Tibial artery (tissue), 4 donors: ENCODE results near the gene ITPR3.

Experiments
- DNase-seq, 2 donors: peaks; one replicate each; pipeline ENCODE4 v3.0.0-alpha.2; 2019
- H3K27ac ChIP-seq, 2 donors: fragments of 200-600 bp; sonication (generic) in 1 of 2; 1 replicate in 1 of 2; 2 replicates in 1 of 2; pipeline ENCODE4 v1.5.1; 2018 to 2019; ENCODE audit warnings: mild to moderate bottlenecking in 1 of 2
- H3K27me3 ChIP-seq, 2 donors: fragments of 200-600 bp; sonication (generic) in 1 of 2; one replicate each; pipeline versions ENCODE4 v1.5.1 to v1.6.0; 2016 to 2019
- H3K36me3 ChIP-seq, 3 donors: fragments of 200-600 bp; sonication (generic) in 2 of 3; one replicate each; pipeline ENCODE4 v1.5.1; 2016 to 2019; ENCODE audit warnings: mild to moderate bottlenecking in 2 of 3
- H3K4me1 ChIP-seq, 4 donors: fragments of 200-600 bp; sonication (generic) in 2 of 4; 1 replicate in 3 of 4; 2 replicates in 1 of 4; pipeline ENCODE4 v1.5.1; 2016 to 2019
- H3K4me3 ChIP-seq, 2 donors: fragments of 200-600 bp; sonication (generic) in 1 of 2; 1 replicate in 1 of 2; 2 replicates in 1 of 2; pipeline ENCODE4 v1.5.1; 2018 to 2019; ENCODE audit warnings: mild to moderate bottlenecking in 2 of 2
- H3K9me3 ChIP-seq, 3 donors: fragments of 200-600 bp; sonication (generic) in 1 of 3; one replicate each; pipeline ENCODE4 v1.5.1; 2016 to 2019
- intact Hi-C: fragments of 100-400 bp; cut with DNase I; formaldehyde crosslinking; loops from one replicate; pipeline ENCODE4 v1.15.0; 2023; ENCODE audit warnings: low total_unique reads
- TF ChIP-seq, protein P1 (sequence below), 2 experiments: fragments of 200-600 bp in 1 of 2; fragments of 450-650 bp in 1 of 2; IDR thresholded peaks; one replicate each; pipeline ENCODE4 v1.5.1; 2017 to 2019; ENCODE audit warnings: antibody characterized with exemption in 2 of 2, mild to moderate bottlenecking in 1 of 2, moderate library complexity in 1 of 2

The ITPR3 gene

GRCh38 chr6:33583591-33584155 is 37.4 kb upstream of the ITPR3 start:
- no peak for DNase-seq
- TF ChIP-seq, protein P1, sequence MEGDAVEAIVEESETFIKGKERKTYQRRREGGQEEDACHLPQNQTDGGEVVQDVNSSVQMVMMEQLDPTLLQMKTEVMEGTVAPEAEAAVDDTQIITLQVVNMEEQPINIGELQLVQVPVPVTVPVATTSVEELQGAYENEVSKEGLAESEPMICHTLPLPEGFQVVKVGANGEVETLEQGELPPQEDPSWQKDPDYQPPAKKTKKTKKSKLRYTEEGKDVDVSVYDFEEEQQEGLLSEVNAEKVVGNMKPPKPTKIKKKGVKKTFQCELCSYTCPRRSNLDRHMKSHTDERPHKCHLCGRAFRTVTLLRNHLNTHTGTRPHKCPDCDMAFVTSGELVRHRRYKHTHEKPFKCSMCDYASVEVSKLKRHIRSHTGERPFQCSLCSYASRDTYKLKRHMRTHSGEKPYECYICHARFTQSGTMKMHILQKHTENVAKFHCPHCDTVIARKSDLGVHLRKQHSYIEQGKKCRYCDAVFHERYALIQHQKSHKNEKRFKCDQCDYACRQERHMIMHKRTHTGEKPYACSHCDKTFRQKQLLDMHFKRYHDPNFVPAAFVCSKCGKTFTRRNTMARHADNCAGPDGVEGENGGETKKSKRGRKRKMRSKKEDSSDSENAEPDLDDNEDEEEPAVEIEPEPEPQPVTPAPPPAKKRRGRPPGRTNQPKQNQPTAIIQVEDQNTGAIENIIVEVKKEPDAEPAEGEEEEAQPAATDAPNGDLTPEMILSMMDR (IDR thresholded peaks at IDR 0.05): no peak
- Histone ChIP-seq H3K4me1 (peaks cover 0 to 22% (median 16%) of the 10 kb centered on the region in 4 donors), H3K36me3 (no peaks in the 10 kb centered on the region), H3K9me3 (no peaks in the 10 kb centered on the region), H3K27ac (no peak overlapping the region), H3K27me3 (no peaks in the 10 kb centered on the region), H3K4me3 (no peak overlapping the region)
- intact Hi-C loops: loop anchor here (10.0 kb wide), 1 partner anchor 469 kb away; no protein-coding TSS in a partner anchor

DNA sequence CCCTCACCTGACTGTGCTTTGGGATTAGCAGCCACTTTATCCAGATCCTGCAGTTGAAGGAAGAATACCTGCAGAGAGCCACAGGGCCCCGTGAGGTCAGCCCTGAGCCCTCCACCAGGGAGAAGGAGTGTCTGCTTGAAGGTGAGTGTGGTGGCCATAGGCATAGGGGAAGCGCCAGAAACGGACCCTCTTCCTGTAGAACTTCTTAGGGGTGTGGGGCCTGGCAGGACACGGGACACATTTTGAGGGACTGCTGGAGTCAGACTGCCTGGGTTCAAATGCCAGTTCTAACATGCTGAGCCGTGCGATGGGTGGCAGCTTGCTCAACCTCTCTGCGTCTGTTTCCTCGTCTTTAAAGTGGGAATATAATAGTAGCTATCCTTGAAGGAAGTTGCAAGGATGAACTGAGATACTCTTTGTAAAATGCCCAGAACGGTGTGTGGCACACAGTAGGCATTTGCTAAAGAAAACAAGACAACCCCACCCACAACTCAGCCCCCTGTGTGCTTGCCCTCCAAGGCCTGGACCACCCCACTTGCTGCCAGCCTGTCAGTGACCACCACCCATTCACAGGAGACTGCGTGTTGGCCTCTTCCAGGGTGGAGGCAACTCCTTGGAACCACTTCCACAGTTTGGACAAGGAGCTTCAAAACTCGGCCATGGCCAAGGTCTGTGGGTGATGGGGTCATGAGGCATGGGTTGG is 36.3 kb upstream of the ITPR3 start:
- no peaks in the 10 kb centered on the region for H3K9me3 ChIP-seq
- DNase-seq: no peak
- no peaks in the 10 kb centered on the region for H3K36me3 ChIP-seq
- TF ChIP-seq, protein P1 (IDR thresholded peaks at IDR 0.05): no peak
- H3K4me1 ChIP-seq: peaks cover 0 to 12% (median 7%) of the 10 kb centered on the region in 4 donors
- H3K27me3 ChIP-seq: no peaks in the 10 kb centered on the region
- intact Hi-C loops: loop anchor here (5.0 to 10.0 kb wide), 3 partner anchors 112 to 567 kb away; no protein-coding TSS in a partner anchor
- H3K4me3 ChIP-seq: no peak overlapping the region
- H3K27ac ChIP-seq: no peak overlapping the region

DNA sequence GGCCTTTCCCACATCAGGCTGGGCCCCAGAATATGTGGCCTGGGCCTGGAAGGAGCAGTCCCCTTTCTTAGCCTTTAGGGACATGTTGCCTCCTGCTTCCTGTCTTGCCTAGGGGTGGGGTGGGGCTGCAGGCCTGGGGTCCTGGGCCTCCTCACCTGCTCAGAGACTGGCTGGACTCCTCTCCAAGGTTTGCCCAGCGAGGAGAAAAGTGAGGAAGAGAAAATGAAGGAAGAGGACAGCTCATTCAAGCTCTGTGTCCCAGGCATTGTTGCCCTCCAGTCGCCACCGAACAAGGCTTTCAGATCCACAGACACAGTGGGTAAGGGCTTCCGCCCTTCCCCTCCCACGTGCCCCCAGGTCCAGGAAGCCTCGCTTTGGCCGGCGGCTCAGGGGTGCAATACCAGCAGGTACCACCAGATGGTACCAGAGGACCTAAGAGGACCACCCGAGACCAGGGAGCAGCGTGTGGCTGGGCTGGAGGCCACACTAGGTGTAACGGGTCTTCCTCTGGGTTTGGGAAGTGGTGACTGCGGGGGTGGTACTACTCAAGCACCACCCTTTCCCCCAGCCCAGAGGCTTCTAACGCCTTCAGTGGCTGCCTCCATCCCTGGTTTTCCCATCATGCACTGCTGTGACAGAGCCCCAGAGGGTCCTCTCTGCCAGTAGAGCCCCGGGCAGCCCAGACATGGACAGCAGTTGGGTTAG is 35.6 kb upstream of the ITPR3 start:
- no peaks in the 10 kb centered on the region for H3K9me3 ChIP-seq
- TF ChIP-seq, protein P1 (IDR thresholded peaks at IDR 0.05): peak; percentile 97 to 99
- H3K4me3 ChIP-seq: no peak overlapping the region
- H3K27ac ChIP-seq: no peak overlapping the region
- peak; percentile 78 to 84 for DNase-seq
- no peaks in the 10 kb centered on the region for H3K36me3 ChIP-seq
- H3K27me3 ChIP-seq: no peaks in the 10 kb centered on the region
- intact Hi-C loops: loop anchor here (5.0 to 10.0 kb wide), 3 partner anchors 112 to 567 kb away; no protein-coding TSS in a partner anchor
- H3K4me1 ChIP-seq: peaks cover 0 to 16% (median 10%) of the 10 kb centered on the region in 4 donors

DNA sequence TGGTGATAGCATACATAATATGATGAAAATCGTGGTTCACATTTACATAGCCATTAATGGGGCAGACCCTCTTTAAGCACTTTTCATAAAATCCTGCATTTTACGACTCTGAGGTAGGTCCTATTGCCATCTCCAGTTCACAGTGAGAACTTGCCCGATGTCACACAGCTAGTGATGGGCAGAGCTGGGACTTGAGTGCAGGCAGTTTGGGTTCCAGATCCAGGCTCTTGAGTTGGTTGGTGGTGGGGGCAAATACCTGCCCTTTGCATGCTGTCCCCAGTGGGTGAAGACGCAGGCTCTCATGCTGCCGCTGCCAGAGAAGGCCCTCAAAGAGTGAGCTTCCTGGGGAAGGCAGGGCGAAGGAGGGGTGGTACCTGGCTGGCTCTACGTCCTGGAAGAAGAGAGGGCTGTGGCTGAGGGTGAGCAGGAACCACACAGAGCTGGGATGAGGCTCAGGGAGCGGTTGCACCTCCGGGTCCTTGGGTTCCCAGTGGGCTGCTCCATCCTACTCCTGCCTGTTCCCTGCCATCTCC is 34.9 kb upstream of the ITPR3 start:
- TF ChIP-seq, protein P1 (IDR thresholded peaks at IDR 0.05): no peak
- intact Hi-C loops: loop anchor here (5.0 to 10.0 kb wide), 3 partner anchors 111 to 566 kb away; no protein-coding TSS in a partner anchor
- Histone ChIP-seq H3K4me1 (peaks cover 0 to 15% (median 10%) of the 10 kb centered on the region in 4 donors), H3K9me3 (no peaks in the 10 kb centered on the region), H3K27me3 (no peaks in the 10 kb centered on the region), H3K4me3 (no peak overlapping the region), H3K27ac (no peak overlapping the region), H3K36me3 (no peaks in the 10 kb centered on the region)
- DNase-seq: no peak

DNA sequence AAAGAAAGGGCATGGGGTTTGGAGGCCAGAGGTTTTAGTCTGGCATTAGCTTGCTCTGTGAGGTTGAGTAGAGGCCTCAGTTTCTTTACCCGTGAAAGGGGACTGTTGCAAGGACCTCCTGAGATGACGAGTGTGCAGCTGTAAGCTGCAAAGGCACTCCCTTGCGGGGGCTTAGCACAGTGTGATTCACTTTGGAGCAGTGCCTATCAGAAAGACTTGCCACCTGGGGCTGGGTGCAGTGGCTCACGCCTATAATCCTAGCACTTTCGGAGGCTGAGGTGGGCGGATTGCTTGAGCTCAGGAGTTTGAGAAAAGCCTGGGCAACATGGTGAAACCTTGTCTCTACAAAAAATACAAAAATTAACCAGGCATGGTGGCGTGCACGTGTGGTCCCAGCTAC is 33.6 kb upstream of the ITPR3 start:
- Histone ChIP-seq H3K9me3 (no peaks in the 10 kb centered on the region), H3K27ac (no peak overlapping the region), H3K27me3 (peaks cover 0 to 4% of the 10 kb centered on the region in 2 donors), H3K4me1 (peaks cover 0 to 15% (median 10%) of the 10 kb centered on the region in 4 donors), H3K36me3 (no peaks in the 10 kb centered on the region), H3K4me3 (no peak overlapping the region)
- DNase-seq: no peak
- TF ChIP-seq, protein P1 (IDR thresholded peaks at IDR 0.05): no peak
- intact Hi-C loops: loop anchor here (5.0 to 10.0 kb wide), 3 partner anchors 110 to 565 kb away; no protein-coding TSS in a partner anchor
